ENCODE results near the gene MFNG.

The MFNG gene

DNA sequence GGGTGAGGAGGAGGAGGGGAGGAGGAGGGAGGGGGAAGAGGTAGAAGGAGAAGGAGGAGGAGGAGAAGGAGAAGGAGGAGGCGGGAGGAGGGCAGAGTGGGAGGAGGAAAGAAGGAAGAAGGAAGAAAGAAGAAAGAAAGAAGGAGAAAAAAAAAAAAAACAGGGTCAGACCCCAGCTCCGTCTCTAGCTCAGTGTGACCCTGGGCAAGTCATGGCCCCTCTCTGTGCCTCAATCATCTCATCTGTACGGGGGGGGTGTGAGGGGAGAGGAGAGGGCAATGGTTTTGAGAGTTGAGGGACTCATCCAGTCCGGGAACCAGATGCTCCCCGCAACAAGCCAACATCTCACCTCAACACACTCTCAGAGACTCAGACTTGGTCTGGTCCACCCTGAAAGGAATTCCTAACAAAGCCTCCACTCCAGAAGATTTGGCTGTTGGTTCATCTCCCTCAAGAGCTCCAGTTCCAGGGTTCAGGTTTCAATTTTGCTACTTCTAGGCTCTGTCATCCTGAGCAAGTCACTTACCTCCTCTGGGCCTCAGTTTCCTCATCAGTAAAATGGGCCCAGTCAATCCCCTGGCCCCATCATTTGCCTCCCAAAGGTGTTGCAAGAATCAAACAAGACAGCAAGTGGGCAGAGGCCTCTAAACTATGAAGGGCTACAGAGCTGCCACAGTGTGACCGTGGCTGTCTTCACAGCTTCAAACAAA lies 25.4 kb upstream of the MFNG start:
- no peak for DNase-seq (ENCODE audit: low spot score)

DNA sequence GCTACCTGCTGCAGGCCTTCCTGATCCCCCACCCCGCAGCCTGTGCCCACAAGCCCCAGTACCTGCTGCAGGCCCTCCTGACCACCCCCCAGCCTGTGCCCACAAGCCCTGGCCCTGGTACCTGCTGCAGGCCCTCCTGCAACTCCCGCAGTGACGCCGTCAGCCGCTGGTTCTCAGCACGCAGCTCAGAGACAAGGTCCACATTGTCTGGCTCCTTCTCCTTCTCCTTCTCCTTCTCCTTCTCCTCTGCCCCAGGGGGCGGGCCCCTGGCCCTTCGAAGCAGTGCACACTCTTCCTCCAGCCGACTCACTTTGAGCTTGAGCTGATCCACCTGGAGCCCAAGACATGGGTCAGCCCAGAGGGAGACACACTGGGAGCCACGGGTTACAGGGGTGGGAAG lies 23.9 kb upstream of the MFNG start:
- no peak for DNase-seq (ENCODE audit: low spot score)

DNA sequence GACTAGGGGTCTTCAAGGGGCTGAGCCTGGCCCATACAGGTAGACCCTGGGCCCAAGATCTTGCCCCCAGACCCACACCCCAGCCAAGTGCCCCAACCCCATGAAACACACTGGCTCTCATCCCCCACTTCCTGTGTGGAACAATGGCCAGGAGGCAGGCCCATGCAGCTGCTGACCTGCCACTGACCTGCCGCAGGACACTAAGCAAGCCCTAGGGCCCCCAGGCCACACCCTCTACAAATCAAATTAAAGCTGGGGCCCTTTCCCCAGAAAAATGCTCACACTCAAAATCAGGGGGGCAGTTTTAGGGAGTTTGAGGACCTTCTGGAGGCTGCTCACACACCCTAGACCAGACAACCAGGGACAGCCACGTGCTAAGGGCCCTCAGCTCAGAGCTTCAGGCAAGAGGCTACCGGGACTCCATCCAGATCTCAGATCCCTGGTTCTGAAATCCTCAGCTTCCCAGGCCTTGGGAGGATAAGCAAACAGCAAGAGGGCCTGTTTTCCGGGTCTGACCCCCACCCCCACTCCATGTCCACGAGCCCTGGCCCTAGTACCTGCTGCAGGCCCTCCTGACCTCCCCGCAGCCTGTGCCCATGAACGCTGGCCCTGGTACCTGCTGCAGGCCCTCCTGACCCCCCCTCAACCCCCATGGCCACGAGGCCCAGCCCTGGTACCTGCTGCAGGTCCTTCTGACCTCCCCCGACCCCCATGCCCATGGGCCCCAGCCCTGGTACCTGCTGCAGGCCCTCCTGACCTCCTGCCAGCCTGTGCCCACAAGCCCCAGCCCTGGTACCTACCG lies 23.1 kb upstream of the MFNG start:
- no peak for DNase-seq (ENCODE audit: low spot score)

DNA sequence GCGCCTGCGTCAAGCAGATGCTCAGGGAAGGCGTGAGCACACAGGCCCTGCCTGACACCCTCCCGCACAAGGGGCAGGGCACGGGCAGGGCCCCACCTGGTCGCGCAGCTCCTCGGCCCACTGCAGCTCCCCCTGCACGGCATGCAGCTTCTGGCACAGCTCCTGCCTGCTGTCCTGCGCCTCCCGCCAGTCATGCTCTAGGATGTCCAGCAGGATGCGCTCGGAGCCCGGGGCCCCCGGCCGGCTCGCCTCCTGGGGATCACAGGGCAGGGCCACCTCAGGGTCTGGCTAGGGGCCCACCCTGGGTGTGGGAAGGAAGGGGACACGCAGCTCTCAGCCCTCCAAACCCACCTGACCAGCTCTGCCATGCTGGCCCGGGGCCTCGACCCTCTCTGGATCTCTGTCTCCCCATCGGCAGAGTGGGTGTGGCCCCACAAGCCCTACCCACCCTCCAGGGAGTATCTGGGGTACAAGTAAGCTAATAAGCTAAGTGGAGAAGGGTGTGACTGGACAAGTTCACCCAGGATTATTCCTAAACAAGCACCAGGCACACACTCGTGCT lies 22.3 kb upstream of the MFNG start:
- DNase-seq (ENCODE audit: low spot score): no peak

DNA sequence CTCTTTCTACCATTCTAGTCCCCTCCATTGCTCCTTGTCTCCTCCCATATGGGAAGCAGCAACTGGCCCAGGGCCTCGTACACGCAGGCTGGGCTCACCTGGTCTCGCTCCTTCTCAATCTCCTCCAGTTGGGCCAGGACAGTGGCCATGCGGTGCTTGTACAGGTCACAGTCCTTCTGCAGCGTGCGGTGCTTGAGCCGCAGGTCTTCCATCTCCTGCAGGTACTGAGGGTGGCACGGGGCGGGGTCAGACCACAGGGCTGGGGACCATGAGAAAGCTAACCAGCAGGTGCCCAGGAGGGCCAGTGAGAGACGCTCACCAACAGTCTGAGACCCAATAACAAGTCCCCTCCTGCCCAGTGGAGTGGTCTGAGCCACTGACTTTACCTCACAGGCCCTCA lies 21.5 kb upstream of the MFNG start:
- no peak for DNase-seq (ENCODE audit: low spot score)

DNA sequence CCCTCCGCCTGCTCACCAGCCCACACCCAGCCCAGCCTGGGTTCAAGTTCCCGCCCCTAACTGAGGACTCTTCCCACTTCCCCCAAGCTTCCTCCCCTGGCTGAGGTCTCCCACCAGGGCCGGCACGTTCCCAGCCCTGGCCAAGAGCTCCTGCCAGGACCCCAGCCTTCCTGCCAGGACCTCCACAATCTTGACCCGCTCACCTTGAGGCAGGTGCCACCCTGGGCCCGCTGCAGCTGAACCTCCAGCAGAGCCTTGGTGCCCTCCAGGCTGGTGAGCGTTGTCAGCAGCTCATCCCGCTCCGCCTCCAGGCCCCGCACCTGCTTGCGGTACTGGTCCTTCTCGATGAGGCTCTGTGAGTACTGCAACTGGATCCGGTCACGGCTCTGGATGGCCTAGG lies 19.8 kb upstream of the MFNG start:
- no peak for DNase-seq (ENCODE audit: low spot score)

DNA sequence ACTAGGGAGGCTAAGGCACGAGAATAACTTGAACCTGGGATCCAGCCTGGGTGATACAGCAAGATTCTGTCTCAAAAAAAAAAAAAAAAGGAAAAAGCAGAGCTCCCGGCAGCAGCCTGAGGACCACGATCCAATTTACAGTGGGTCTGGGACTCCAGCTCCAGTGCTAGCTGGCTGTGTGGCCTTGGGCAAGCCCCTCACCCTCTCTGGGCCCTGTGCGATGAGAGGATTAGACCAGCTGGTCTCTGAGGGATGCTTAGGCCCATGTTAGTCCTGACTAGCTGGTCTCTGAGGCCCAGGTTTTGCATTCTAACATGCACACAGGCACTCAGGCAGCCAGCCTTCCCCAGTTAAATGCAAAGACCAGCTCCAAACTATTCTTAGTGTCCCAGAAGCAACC lies 19.4 kb upstream of the MFNG start:
- DNase-seq (ENCODE audit: low spot score): no peak

DNA sequence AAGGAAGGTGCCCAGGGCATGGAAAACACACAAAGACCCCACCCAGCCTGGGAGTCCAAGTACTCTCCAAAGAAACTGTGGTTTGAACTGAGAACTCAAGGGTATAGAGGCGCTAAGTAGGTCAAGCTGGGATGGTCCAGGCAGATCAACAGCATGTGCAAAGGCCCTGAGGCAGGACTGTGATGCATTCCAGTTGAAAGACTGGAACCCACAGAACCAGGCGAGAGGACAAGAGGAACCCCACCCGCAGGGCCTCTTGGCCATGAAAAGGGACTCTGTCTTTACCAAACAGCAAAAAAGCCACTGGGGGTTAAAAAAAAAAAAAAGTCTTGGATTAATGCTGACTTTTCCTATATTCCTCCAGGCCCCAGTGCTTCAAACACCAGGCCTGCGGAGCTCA lies 18.8 kb upstream of the MFNG start:
- no peak for DNase-seq (ENCODE audit: low spot score)

DNA sequence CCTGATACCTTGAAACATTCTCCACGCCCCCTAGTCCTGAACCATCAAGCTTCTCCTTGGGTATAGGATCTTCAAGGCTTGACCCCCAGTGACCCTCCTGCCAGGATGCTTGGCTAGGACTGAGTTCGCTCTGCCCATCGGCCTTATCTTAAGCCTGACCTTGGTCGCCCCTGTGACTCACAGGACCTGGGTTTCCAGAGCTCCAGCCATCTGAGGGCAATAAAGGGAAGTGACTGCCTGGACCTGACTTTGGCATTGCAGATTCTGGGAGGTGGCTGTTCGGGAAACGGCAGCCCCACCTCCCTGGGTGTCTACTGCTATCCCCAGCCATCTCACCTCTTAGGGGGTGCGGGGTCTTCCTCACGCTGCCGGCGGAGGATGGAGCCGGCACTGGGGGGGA lies 17.7 kb upstream of the MFNG start:
- no peak for DNase-seq (ENCODE audit: low spot score)

DNA sequence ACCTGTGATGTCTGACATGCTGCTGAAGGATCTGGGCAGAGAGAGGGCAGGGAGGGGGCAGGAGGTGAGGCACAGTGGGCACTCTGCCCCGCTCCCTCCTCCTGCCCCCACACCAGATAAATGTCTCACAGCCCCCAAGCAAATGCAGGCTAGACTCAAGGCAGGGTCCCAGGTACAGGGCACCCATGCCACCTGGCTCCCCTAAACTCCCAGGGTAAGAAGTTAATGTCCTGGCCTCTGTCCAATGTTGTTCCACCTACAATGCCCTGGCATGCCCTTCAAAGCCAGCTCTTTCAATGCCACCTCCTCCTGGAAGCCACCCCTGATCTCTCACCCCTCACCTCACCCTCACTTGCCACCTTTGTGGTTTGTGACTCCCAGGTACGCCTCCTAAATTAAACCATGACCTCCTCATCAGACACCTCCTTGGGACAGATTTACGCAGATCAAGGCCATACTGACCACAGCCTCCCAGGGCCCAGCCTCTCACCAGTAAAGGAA lies 17.0 kb upstream of the MFNG start:
- no peak for DNase-seq (ENCODE audit: low spot score)

DNA sequence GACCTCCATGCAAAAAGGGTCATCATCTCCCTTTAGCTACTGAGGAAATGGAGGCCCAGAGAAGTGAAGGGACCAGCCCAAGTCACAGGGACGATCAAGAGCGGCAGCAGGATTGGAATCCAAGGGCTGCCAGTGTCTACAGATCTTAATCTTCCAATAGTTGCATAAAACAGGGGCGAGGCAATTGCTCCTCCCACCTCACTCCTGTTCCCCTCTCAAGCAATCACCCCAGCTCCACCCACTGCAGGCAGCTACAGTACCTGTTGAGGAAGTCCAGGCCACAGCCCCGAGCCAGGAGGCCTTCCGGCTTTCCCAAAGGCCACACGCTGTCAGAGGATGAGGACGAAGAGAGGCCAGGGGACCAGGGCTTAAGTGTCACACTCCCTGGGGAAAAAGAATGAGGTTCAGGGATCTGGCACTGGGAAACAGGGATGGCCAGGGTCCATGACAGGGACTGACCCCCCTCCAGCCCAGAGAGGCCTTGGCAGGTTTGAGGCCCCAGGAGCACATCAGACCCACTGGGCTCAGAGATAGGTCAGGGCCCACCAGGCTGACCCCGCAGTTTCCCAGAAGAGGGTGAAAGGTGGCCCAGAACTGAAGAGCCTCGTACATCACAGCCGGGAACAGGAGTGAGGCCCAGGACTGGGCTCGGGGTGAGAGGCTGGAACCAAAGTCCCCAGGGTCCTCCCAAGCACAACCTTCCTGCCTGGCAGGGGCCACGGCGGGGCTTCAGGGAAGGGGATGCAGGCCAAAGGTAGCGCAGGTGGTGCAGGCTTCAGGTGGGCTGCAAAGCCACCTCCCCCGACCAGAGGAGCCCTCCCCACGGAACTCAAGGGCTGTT lies 16.4 kb upstream of the MFNG start:
- no peak for DNase-seq (ENCODE audit: low spot score)

DNA sequence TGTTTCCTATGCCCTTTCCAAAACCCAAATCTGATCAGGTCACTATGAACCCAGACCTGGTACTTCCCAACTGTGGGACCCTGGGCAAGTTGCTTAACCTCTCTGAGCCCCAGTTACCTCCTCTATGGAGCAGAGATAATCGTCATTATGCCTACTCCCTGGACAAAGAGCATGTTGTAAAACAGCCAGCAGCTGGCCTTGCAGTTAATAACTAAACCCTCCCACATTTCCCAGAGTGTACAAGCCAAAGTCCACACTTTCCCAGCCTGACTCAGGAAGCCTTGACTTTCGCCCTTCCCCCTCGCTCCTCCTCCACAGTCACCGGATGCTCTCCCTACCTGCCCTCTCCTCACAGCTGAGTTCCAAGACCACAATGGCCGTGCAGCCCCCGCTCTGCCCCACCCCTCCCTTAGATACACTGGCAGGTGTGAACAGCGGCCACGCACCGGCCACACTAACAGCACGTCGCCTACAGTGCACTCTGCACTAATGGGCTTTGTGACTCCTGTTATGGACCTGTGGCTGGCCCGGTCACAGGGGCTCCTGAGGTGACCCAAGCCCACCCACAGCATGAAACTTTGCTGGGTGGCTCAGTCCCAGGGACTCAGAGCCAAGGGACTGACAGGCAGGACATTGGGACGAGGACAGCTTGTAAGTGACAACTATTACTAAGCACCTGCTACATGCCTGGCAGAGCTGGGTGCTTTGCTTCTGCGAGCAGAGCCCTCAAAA lies 15.6 kb upstream of the MFNG start:
- DNase-seq (ENCODE audit: low spot score): no peak

DNA sequence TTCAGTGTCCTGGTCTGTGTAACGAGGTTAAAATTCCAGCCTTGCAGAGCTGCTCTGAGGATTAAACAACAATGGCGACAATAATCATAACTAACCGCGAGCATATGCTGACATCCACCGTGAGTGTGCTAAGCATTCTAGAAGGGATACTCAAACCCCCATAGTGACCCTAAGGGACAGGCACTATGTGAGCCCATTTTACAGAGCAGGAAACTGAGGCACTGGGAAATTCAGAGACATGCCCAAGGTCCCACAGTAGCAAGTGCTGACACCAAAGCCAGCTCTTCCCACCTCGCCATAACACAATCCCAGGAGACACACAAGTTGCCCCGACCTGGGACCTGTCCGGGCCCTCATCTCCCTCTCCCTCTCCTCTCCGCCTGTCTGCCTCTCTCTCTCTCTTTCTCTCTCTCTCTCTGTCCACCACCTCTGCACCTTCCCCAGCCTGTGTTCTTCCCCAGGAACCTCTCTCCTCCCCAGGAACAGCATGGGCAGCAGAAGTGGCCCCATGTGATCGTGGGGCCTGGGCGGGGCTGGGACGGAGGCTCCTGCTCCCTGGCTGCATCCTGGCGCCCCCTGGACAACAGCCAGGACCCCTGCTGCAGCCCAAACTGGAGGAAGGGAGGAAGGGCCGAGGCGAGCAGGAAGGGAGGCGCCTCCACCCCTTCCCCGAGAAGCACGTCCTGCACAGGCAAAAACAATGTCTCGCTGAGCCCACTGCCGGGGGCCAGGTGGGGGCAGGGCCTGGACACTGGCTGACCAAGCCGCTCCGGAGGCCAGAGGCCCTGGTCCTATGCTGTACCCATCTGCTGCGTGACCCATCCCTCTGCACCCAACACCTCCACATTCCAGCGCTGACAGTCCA lies 14.8 kb upstream of the MFNG start:
- no peak for DNase-seq (ENCODE audit: low spot score)

DNA sequence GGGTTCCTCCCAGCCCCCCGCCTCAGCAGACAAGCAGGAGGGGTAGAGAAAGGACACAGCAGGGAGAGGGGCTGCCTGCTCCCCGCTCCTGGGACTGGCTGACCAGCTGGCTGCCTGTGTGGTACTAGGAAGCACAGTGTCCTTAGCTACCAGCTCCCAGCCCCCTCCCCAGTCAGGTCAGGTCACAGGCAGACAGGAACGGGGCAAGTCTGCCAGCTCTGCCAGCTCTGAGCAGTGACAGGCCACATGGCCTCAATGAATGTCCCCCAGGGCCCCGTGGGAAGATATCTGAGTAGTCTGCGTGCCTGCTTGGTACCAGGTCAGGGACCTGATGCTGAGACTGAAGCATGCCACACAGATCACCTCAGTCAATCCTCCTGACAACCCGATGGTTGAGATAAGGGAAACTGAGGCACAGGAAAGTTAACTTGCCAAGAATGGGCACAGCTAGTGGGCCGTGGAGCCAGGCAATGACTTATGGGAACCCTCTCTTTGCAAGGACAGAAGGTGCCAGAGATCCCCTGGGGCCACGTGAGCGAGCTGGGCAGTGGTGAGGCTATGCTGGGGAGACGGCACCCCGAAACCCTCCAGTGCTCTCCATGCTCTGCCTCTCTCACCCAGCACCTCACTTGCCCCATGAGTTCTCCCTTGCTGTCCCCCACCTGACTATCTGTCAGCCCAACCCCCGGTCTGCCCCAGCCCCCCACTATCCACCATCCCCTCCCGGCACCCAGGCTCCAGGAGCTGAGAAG lies 13.8 kb upstream of the MFNG start:
- DNase-seq (ENCODE audit: low spot score): no peak

DNA sequence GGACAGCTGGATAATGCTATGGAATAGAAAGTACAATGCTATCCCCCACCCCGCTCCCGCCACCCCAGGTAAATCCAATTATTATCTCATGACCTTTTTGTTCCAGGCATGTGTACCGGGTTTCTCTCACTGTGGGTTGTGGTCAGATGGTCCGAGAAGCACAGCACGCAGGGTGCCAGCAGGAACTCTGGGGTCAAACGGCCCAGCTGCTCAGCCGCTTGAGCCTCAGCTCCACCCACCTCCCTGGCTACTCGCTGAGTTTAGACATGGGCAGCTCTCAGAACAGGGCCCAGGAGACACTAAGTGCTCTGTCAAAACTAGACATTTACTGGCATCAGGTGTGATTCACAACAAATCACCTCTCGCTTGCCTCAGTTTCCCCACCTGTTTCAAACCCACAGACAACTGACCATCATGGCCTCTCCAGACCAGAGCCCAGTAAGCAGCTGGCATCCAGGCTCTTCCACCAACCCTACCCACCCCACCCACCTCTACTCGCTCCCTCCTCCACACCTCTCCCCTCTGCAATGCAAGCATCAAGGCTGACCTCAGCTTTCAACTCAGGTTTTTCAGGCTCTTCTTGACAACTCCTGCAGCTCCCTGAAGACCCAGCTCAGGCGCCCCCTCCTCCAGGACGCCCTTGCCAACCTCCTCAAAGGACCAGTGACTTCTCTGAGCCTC lies 13.0 kb upstream of the MFNG start:
- DNase-seq (ENCODE audit: low spot score): no peak

DNA sequence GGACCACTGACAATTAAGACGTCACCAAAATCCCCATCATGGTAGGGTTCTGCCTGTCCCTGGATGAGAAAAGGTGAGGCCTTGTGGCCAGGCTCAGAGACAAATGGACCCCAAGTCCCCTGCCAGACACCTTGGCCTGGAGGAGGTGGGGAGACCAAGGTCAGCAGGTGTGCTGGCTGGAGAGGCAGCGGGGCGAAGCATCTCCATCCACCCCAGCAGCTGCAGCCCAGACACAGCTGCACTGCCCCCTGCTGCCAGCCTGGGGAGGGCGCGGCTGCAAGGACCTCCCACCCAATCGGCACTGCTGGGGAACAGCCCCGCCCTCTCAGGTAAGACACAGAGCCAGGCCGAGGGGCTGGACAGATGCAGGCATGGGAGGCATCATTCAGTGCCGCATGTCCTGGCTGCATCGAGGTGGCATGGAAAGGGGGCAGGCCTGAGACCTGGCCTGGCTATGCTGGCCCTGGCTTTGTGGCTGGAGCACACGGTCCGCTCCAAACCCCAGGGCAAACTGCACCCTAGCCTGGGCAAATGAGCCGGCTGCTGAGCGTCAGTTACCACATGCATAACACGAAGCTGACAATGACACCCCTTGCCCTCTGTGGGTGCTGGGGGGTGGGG lies 12.2 kb upstream of the MFNG start:
- peak; percentile 82 for DNase-seq (ENCODE audit: low spot score)

DNA sequence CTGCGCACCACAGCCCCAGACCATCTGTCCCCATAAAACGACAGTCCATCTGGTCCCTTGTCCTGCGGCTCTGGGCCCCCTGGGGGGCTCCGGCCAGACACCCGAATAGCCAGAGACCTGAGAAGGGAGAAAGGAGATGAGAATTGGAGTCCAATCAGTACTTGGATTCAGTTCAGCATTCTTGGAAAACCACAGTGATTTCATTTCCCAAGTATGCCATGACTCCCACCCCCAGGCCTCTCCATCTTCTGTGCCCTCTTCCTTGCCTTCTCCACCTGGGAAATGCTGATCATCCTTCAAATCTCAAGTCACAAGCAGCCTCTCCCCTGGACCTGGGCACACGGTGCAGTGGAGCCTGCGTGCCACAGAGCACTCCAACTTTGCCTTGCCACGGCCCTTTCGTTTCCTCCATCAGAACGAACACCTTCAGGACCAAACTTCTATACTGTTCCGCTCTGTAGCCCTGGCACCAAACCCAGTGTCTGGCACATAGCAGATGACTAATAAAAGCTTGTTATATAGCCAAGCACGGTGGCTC lies 10.9 kb upstream of the MFNG start:
- no peak for DNase-seq (ENCODE audit: low spot score)

DNA sequence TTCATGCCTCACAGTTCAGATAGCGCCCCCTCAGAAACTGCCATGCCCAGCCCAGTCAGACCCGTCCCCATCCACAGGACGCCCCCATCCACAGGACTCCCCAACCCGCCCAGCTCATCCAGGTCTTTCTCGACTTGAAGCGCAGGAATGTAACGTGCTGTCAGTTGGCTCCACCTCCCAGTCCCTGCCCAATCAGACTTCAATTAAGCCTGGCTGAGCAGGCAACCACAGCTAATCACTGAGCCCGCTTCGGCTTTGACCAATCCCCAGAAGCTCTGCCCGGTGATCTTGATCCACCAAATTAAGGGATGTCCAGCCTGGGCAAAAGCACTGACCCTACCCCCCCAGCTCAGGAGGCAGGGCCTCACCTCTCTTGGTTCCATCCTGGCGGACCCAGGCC lies 10.5 kb upstream of the MFNG start:
- DNase-seq (ENCODE audit: low spot score): no peak

DNA sequence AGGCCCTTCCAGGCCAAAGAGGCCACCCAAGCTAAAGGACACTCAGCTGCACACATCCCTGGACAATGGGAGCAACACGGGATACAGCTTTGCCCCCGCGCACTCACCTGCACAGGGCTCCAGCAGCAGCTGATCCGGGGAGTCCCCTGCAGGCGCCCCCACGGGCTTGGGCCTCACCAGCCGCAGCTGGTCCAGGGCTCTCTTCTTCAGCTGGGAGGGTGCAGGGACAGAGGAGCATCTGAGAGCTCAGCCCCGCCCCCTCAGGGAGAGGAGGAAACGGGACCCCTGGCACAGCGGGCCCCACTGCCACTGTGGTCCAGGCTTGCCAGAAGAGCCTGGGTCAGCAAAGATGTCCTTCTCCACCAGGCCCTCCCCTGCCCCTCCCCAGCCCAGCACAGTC lies 7.8 kb upstream of the MFNG start:
- no peak for DNase-seq (ENCODE audit: low spot score)

All from ecto neural progenitor cell (in vitro differentiated cells).